Common myeloid progenitor, CD34-positive (primary cell): ENCODE measurements around the gene NUAK1.
A peak's percentile ranks its signal among the peaks of the same experiment; 100 is the strongest.

Source experiments
- CTCF ChIA-PET: fragments of 350-600 bp; sonication (Branson Sonifier 250); formaldehyde crosslinking; loops from one replicate; lab custom pipeline; 2021; ENCODE audit warnings: antibody characterized with exemption; lab: Charles Lee
- POLR2A ChIA-PET: fragments of 350-600 bp; sonication (Branson Sonifier 250); formaldehyde crosslinking; loops from one replicate; lab custom pipeline; 2021; ENCODE audit warnings: antibody characterized with exemption; lab: Charles Lee
- DNase-seq, 3 donors: peaks; one replicate each; pipeline versions ENCODE4 v3.0.0 to v3.0.0-alpha.2; 2013
- H3K27ac ChIP-seq, 2 experiments: 1 replicate in 1 of 2; 2 replicates in 1 of 2; pipeline ENCODE4 v1.7.0; 2013; ENCODE audit warnings: inconsistent platforms in 2 of 2, low read length in 2 of 2, mild to moderate bottlenecking in 2 of 2, low read depth in 1 of 2, moderate library complexity in 1 of 2; ENCODE audit not compliant: severe bottlenecking in 2 of 2, insufficient read depth in 1 of 2, poor library complexity in 1 of 2
- H3K27me3 ChIP-seq, 5 experiments: replicated peaks in 2 of 5; 1 replicate in 3 of 5; 2 replicates in 2 of 5; pipeline versions ENCODE4 v1.6.1 to v1.7.0; 2013; ENCODE audit warnings: low read length in 4 of 5, mild to moderate bottlenecking in 2 of 5, moderate library complexity in 2 of 5, inconsistent platforms in 1 of 5; ENCODE audit not compliant: insufficient read depth in 5 of 5, control insufficient read depth in 4 of 5
- H3K36me3 ChIP-seq, 4 experiments: 1 replicate in 2 of 4; 2 replicates in 2 of 4; pipeline versions ENCODE4 v1.6.1 to v1.7.0; 2013; ENCODE audit warnings: low read length in 3 of 4, control low read depth in 1 of 4, mild to moderate bottlenecking in 1 of 4; ENCODE audit not compliant: control insufficient read depth in 4 of 4, insufficient read depth in 4 of 4
- H3K4me1 ChIP-seq, 4 experiments: 1 replicate in 3 of 4; 2 replicates in 1 of 4; pipeline versions ENCODE4 v1.6.1 to v1.7.1; 2013; ENCODE audit warnings: low read length in 3 of 4, mild to moderate bottlenecking in 3 of 4, control low read depth in 1 of 4, inconsistent platforms in 1 of 4, moderate library complexity in 1 of 4; ENCODE audit not compliant: control insufficient read depth in 4 of 4, insufficient read depth in 4 of 4; ENCODE audit errors: control extremely low read depth in 1 of 4
- H3K4me3 ChIP-seq, 7 experiments: 1 replicate in 4 of 7; 2 replicates in 3 of 7; pipeline versions ENCODE4 v1.5.1 to v1.7.0; 2013; ENCODE audit warnings: mild to moderate bottlenecking in 7 of 7, low read length in 6 of 7, moderate library complexity in 6 of 7, inconsistent platforms in 2 of 7, low read depth in 2 of 7, control low read depth in 1 of 7; ENCODE audit not compliant: insufficient read depth in 4 of 7, control insufficient read depth in 1 of 7; ENCODE audit errors: extremely low read depth in 1 of 7
- H3K9me3 ChIP-seq, 5 experiments: 1 replicate in 4 of 5; 2 replicates in 1 of 5; pipeline versions ENCODE4 v1.6.1 to v1.7.1; 2013; ENCODE audit warnings: low read length in 4 of 5, mild to moderate bottlenecking in 2 of 5, inconsistent platforms in 1 of 5, low read depth in 1 of 5, moderate library complexity in 1 of 5; ENCODE audit not compliant: control insufficient read depth in 4 of 5, insufficient read depth in 2 of 5; ENCODE audit errors: control extremely low read depth in 1 of 5
- WGBS: methylation state at CpG from one replicate; pipeline ENCODE4 v1.1.5; 2013; ENCODE audit not compliant: insufficient coverage; 5-methylcytosine and 5-hydroxymethylcytosine counted together

Gene NUAK1

DNA sequence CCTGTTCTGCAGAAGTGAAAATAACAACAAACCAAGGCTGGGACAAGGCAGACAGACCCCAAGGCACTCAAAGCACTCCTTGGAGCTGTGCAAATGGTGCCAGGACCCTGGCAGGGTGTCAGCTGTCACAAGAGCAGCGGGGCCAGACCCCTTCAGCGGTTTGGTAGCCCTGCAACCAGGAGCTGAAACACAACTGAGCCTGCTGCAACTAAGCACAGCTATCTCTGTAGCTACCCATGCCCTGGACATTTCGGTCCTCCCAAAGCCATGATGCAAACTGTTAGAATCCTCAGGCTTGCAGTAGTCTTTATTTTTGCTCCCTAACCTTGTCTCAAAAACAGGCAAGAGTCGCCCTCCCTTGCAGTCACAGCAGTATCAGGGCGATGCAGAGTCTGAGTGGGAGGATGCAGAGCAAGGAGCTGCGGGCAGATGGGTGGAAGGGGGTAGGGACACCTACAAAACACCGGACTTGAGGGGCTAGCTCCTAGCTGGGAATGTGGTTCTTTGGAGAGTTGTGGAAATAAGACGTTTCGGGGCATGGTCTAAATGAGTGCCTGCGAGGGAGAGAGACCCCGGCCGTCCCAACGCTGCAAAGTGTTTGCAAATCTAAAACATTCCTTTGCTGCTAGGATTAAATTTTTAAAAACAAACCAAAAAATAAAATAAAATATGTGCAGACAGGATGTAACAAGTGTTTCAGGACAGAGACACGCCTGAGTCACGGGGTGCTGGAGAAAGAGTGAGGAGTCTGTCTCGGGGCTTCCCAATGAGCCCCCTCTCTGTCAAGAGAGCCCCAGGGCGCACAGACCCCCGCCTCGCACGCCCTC is 1.0 kb downstream of the NUAK1 start:
- no peaks in the 10 kb centered on the region for H3K36me3 ChIP-seq
- ChIA-PET POLR2A (no interaction called here), CTCF (interaction anchor here (1.5 to 6.0 kb wide), 6 partner anchors 12 to 717 kb away, joined by 4 to 46 read pairs (median 6); no protein-coding TSS in a partner anchor)
- H3K9me3 ChIP-seq: peaks cover 0 to 2% (median 0%) of the 10 kb centered on the region in 5 experiments
- peaks cover 8 to 83% (median 35%) of the 10 kb centered on the region in 5 experiments for H3K27me3 ChIP-seq
- DNase-seq: peak in 1 of 3 donors; percentile 16
- WGBS: 21% methylated on average over 12 of the region's 20 CpGs
- H3K27ac ChIP-seq: no peak overlapping the region
- H3K4me3 ChIP-seq: peak overlapping the region in 3 of 7 experiments; percentile 3 to 69 (median 63)
- peaks cover 0 to 20% (median 12%) of the 10 kb centered on the region in 4 experiments for H3K4me1 ChIP-seq

DNA sequence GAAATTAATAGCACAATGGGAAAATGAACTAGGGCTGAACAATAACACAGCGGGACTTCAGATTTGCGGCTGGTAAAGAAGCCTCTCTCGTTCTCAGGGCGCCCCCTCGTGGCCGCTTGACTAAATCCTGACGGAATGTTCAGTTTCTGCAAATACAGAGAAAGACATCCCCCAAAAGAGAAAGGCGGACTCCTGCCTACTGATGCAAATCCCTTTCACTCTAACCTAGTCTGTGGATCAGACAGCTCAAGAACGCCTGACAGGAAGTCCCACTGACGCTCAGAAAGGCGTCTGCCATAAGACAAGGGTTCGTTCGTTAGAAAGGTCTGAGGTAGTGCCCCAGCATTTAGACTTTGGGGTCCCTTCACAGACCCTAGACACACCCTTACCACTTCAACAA is 2.5 kb downstream of the NUAK1 start:
- 3% methylated on average over 13 of the region's 13 CpGs for WGBS
- POLR2A ChIA-PET: interaction anchor here (1.0 kb wide), 1 partner anchor 716 kb away, joined by 3 read pairs; no protein-coding TSS in a partner anchor
- Histone ChIP-seq H3K9me3 (peaks cover 0 to 2% (median 0%) of the 10 kb centered on the region in 5 experiments), H3K27me3 (peaks cover 5 to 85% (median 33%) of the 10 kb centered on the region in 5 experiments), H3K36me3 (no peaks in the 10 kb centered on the region), H3K4me1 (peaks cover 0 to 20% (median 12%) of the 10 kb centered on the region in 4 experiments), H3K27ac (no peak overlapping the region), H3K4me3 (no peak overlapping the region)
- peak; percentile 69 to 85 (median 81) for DNase-seq
- CTCF ChIA-PET: interaction anchor here (0.9 to 6.0 kb wide), 12 partner anchors 9 to 726 kb away, joined by 3 to 46 read pairs (median 4); partner anchors contain the start of gene POLR3B

DNA sequence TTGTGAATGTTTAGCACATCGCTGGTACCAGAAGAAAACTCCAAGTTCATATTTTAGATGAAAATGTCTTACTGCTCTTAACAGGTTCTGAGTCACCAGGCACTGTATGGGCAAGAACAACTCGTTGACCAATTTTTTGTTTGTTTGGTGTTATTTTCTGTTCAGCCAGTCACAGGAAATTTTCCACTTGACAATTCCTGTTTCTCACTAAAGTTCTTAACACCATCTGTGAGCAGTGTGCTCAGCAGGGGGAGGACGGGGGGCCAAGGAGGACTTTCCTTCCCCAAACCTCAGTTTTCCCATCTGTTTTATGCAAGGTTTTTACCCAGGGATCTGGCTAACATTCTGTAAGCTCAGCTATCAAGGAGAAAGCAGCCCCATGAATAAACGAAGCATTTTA is 3.0 kb downstream of the NUAK1 start:
- ChIA-PET CTCF (interaction anchor here (0.9 to 6.0 kb wide), 12 partner anchors 8 to 726 kb away, joined by 3 to 46 read pairs (median 4); partner anchors contain the start of gene POLR3B), POLR2A (no interaction called here)
- H3K27ac ChIP-seq: no peak overlapping the region
- H3K9me3 ChIP-seq: no peaks in the 10 kb centered on the region
- 29% methylated on average over 4 of the region's 4 CpGs for WGBS
- peaks cover 0 to 20% (median 12%) of the 10 kb centered on the region in 4 experiments for H3K4me1 ChIP-seq
- no peak for DNase-seq
- peaks cover 3 to 81% (median 28%) of the 10 kb centered on the region in 5 experiments for H3K27me3 ChIP-seq
- H3K4me3 ChIP-seq: no peak overlapping the region
- no peaks in the 10 kb centered on the region for H3K36me3 ChIP-seq

DNA sequence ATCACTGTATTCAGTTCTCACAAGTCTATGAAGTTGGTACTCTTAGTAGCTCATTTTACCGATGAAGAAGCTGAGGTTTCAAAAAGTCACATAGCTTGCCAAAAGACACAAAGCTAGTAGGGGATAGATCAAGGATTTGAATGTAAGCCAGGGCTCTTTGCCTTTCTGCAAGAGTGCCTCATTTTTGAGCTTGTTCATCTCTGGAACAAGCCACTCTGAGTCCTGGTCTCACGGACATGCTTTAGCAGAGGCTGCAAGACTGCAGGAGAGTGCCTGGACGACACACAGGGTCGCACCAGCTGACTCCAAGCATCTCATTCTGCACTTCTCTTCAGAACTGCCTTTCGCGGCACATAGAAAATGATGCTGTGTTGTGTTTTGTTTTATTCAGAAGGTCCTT is 3.7 kb downstream of the NUAK1 start:
- 58% methylated on average over 2 of the region's 6 CpGs for WGBS
- Histone ChIP-seq H3K9me3 (no peaks in the 10 kb centered on the region), H3K27ac (no peak overlapping the region), H3K4me1 (peaks cover 0 to 20% (median 12%) of the 10 kb centered on the region in 4 experiments), H3K4me3 (no peak overlapping the region), H3K27me3 (peaks cover 3 to 80% (median 25%) of the 10 kb centered on the region in 5 experiments), H3K36me3 (no peaks in the 10 kb centered on the region)
- no peak for DNase-seq
- POLR2A ChIA-PET: no interaction called here
- CTCF ChIA-PET: interaction anchor here (0.8 to 6.0 kb wide), 9 partner anchors 8 to 714 kb away, joined by 3 to 46 read pairs (median 4); partner anchors contain the start of gene POLR3B

DNA sequence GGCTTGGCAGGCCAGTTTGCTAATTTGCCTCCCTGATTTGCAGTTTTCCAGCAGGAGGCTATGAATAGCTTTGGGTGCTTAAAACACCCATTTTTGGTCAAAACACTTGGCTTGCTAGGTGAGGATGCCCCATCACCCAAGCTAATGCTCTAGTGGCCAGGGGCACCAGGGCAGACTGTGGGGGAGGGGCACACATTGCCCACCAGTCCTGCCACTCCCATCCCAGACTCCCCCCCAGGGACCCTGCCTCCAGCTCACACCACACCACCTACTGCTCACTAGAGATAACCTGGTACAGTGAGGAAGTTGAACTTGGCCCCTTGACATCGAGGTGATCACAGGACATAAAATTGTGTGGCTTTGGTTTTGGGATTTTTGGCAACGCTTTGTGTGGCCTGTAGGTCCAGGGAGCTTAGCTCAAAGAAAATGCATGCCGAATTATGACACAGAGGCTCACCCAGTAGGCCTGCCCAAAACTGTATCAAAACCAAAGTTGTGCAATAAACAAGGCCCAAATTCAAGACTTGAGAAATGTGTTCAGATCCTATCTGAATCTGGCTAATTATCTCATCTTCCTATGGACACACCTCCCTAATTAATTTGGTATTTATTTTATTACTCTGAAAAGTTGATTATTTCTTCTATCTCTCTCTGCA is 4.3 kb downstream of the NUAK1 start:
- no peak for DNase-seq
- H3K27ac ChIP-seq: no peak overlapping the region
- H3K4me3 ChIP-seq: no peak overlapping the region
- no peaks in the 10 kb centered on the region for H3K36me3 ChIP-seq
- H3K4me1 ChIP-seq: peaks cover 0 to 14% (median 9%) of the 10 kb centered on the region in 4 experiments
- POLR2A ChIA-PET: no interaction called here
- WGBS: 67% methylated on average over 2 of the region's 3 CpGs
- peaks cover 3 to 78% (median 26%) of the 10 kb centered on the region in 5 experiments for H3K27me3 ChIP-seq
- no peaks in the 10 kb centered on the region for H3K9me3 ChIP-seq
- CTCF ChIA-PET: interaction anchor here (0.8 to 6.0 kb wide), 10 partner anchors 8 to 714 kb away, joined by 3 to 46 read pairs (median 4); no protein-coding TSS in a partner anchor

DNA sequence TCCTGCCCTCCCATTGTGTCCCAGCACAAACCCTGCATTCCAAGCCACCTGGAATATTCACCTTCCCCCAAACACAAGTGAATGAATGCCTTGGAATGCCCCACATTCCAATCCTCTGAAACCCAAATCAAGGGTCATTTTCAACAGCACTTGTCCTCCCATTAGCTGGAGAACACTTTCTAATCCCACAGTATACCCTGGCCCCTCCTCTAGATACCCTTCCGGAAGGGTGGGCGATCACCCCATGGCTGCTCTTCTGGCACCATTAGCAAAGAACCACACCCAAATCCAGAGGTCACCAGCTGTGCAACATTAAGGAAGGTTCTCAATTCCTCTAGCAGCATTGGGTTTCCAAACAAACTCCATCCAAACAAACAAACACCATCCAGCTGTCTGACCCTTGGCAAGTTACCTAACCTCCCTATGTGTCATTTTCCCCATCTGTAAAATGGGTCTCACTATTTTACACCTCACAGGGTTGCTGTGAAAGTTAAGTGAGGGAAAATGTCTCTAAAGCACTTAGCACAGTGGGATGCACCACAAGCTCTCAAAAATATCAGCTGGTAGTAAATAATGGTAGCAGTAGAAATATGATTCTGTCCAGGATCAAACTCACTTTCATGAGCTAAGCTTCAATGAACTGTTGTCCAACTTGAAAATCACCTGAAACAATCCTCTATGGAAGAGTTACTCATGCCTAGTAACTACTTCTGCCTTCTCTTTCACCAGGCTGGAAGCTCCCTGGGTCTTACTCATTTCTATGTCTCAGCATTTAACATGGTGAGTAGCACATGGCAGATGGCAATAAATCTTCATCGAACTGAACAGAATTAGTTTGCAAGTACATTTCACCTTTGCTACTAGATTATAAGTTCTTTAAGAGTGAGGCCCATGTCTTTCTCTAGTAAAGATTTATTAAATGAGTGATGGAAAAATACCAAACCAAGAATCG is 5.3 kb downstream of the NUAK1 start:
- no peak overlapping the region for H3K27ac ChIP-seq
- H3K36me3 ChIP-seq: no peaks in the 10 kb centered on the region
- H3K27me3 ChIP-seq: peaks cover 3 to 80% (median 31%) of the 10 kb centered on the region in 5 experiments
- no peak for DNase-seq
- H3K9me3 ChIP-seq: no peaks in the 10 kb centered on the region
- CTCF ChIA-PET: interaction anchor here (0.8 to 6.0 kb wide), 5 partner anchors 11 to 713 kb away, joined by 3 to 46 read pairs (median 4); no protein-coding TSS in a partner anchor
- POLR2A ChIA-PET: no interaction called here
- WGBS: 100% methylated on average over 3 of the region's 4 CpGs
- H3K4me3 ChIP-seq: no peak overlapping the region
- H3K4me1 ChIP-seq: peaks cover 0 to 8% (median 3%) of the 10 kb centered on the region in 4 experiments
